H1 (cell line): ENCODE results near the gene HPD. TPM values are rescaled to one million over a fixed set of nuclear protein-coding genes. Genes with fewer than 3 reads are reported as not detected.

ENCODE experiments used
- CTCF ChIA-PET: fragments of 300-600 bp; sonication (Branson Sonifier 250); formaldehyde crosslinking; loops from one replicate; lab custom pipeline; 2021; ENCODE audit not compliant: partially characterized antibody; lab: Charles Lee
- POLR2A ChIA-PET: fragments of 300-600 bp; sonication (Branson Sonifier 250); formaldehyde crosslinking; loops from one replicate; lab custom pipeline; 2021; ENCODE audit warnings: inconsistent platforms; ENCODE audit not compliant: partially characterized antibody; lab: Charles Lee
- DNase-seq, 2 experiments: peaks; one replicate each; pipeline versions ENCODE4 v3.0.0 to v3.0.0-alpha.2; 2010 to 2022; ENCODE audit warnings: low spot score in 2 of 2, low read depth in 1 of 2, mixed read lengths in 1 of 2
- FAIRE-seq: peaks from 2 replicates; lab custom pipeline; 2011; peaks lifted over from hg19 to GRCh38; lab: Jason Lieb, UNC
- H2AFZ ChIP-seq: 2 replicates; pipeline ENCODE4 v1.8.1; 2012; ENCODE audit warnings: low read length, inconsistent platforms
- H2AK5ac ChIP-seq: 2 replicates; pipeline ENCODE4 v1.6.1; 2013; ENCODE audit warnings: low read depth, low read length
- H2BK120ac ChIP-seq: replicated peaks from 2 replicates; pipeline ENCODE3; 2013; ENCODE audit warnings: low read depth, low read length, inconsistent platforms
- H2BK12ac ChIP-seq: 2 replicates; pipeline ENCODE4 v1.6.1; 2013; ENCODE audit warnings: low read depth, low read length
- H2BK15ac ChIP-seq: 2 replicates; pipeline ENCODE4 v1.6.1; 2013; ENCODE audit warnings: low read length
- H2BK20ac ChIP-seq: 2 replicates; pipeline ENCODE4 v1.6.1; 2013; ENCODE audit warnings: low read length
- H2BK5ac ChIP-seq: 2 replicates; pipeline ENCODE4 v1.6.1; 2013; ENCODE audit warnings: low read depth, low read length
- H3K14ac ChIP-seq: 2 replicates; pipeline ENCODE4 v1.6.1; 2013; ENCODE audit warnings: inconsistent platforms; ENCODE audit not compliant: insufficient read length
- H3K18ac ChIP-seq: 2 replicates; pipeline ENCODE4 v1.6.1; 2013; ENCODE audit warnings: low read length; ENCODE audit errors: extremely low read depth
- H3K23ac ChIP-seq: 2 replicates; pipeline ENCODE4 v1.6.1; 2013; ENCODE audit warnings: inconsistent platforms; ENCODE audit not compliant: insufficient read length
- H3K23me2 ChIP-seq: 2 replicates; pipeline ENCODE4 v1.6.1; 2013; ENCODE audit warnings: low read depth, low read length
- H3K27ac ChIP-seq: 2 replicates; pipeline ENCODE4 v1.6.1; 2011; ENCODE audit warnings: low read depth, low read length, inconsistent platforms
- H3K27me3 ChIP-seq, 4 experiments: replicated peaks in 1 of 4; 1 replicate in 1 of 4; 2 replicates in 3 of 4; pipeline versions ENCODE4 v1.6.1 to v1.8.1; 2011 to 2013; ENCODE audit warnings: low read length in 3 of 4, mild to moderate bottlenecking in 3 of 4, inconsistent platforms in 2 of 4, mixed read lengths in 2 of 4, moderate library complexity in 1 of 4; ENCODE audit not compliant: control insufficient read depth in 3 of 4, insufficient read depth in 3 of 4; ENCODE audit errors: extremely low read depth in 1 of 4
- H3K36me3 ChIP-seq, 4 experiments: 2 replicates each; pipeline versions ENCODE4 v1.6.1 to v1.8.1; 2011 to 2013; ENCODE audit warnings: mild to moderate bottlenecking in 4 of 4, low read length in 3 of 4, moderate library complexity in 2 of 4, control low read depth in 1 of 4, inconsistent platforms in 1 of 4; ENCODE audit not compliant: insufficient read depth in 4 of 4, control insufficient read depth in 2 of 4
- H3K4ac ChIP-seq: replicated peaks from 2 replicates; pipeline ENCODE3; 2013; ENCODE audit warnings: low read length, low read depth, mixed read lengths, inconsistent platforms; ENCODE audit not compliant: insufficient read length
- H3K4me1 ChIP-seq, 4 experiments: replicated peaks in 1 of 4; 1 replicate in 1 of 4; 2 replicates in 3 of 4; pipeline versions ENCODE4 v1.6.1 to v1.8.1; 2011 to 2013; ENCODE audit warnings: low read length in 3 of 4, inconsistent platforms in 2 of 4, mixed read lengths in 1 of 4; ENCODE audit not compliant: insufficient read depth in 4 of 4, control insufficient read depth in 3 of 4
- H3K4me2 ChIP-seq, 2 experiments: 2 replicates each; pipeline versions ENCODE4 v1.6.1 to v1.8.1; 2011 to 2013; ENCODE audit warnings: low read depth in 2 of 2, low read length in 2 of 2, control low read depth in 1 of 2, inconsistent platforms in 1 of 2, mild to moderate bottlenecking in 1 of 2; ENCODE audit not compliant: insufficient read depth in 1 of 2
- H3K4me3 ChIP-seq, 4 experiments: fragments of 200-600, 300-600 bp in 1 of 4; sonication (generic), shearing (Covaris generic), sonication (Bioruptor Twin) in 1 of 4; 2 replicates each; pipeline versions ENCODE4 v1.5.1 to v1.8.1; 2011 to 2016; ENCODE audit warnings: low read length in 4 of 4, low read depth in 3 of 4, control low read depth in 2 of 4, inconsistent platforms in 2 of 4, mild to moderate bottlenecking in 2 of 4, mixed read lengths in 1 of 4, moderate library complexity in 1 of 4; ENCODE audit not compliant: insufficient read depth in 2 of 4; ENCODE audit errors: extremely low read depth in 1 of 4
- H3K56ac ChIP-seq: replicated peaks from 2 replicates; pipeline ENCODE3; 2013; ENCODE audit warnings: low read depth, mild to moderate bottlenecking, mixed read lengths, low read length, inconsistent platforms; ENCODE audit not compliant: insufficient read length
- H3K79me1 ChIP-seq: 2 replicates; pipeline ENCODE4 v1.6.1; 2013; ENCODE audit warnings: low read depth, low read length, control low read depth
- H3K79me2 ChIP-seq, 2 experiments: 2 replicates each; pipeline versions ENCODE4 v1.6.1 to v1.8.1; 2012 to 2013; ENCODE audit warnings: low read length in 2 of 2, mild to moderate bottlenecking in 2 of 2, inconsistent platforms in 1 of 2; ENCODE audit not compliant: insufficient read depth in 2 of 2, control insufficient read depth in 1 of 2
- H3K9ac ChIP-seq, 4 experiments: replicated peaks in 1 of 4; 1 replicate in 1 of 4; 2 replicates in 3 of 4; pipeline versions ENCODE4 v1.6.1 to v1.8.1; 2011 to 2013; ENCODE audit warnings: low read depth in 3 of 4, low read length in 3 of 4, control low read depth in 2 of 4, mild to moderate bottlenecking in 2 of 4, moderate library complexity in 2 of 4, inconsistent platforms in 1 of 4; ENCODE audit errors: extremely low read depth in 1 of 4
- H3K9me3 ChIP-seq, 2 experiments: 2 replicates each; pipeline versions ENCODE4 v1.6.1 to v1.8.1; 2012 to 2013; ENCODE audit warnings: mild to moderate bottlenecking in 2 of 2, moderate library complexity in 2 of 2, control low read depth in 1 of 2, inconsistent platforms in 1 of 2, low read depth in 1 of 2, low read length in 1 of 2, mixed read lengths in 1 of 2; ENCODE audit not compliant: insufficient read depth in 2 of 2
- H4K20me1 ChIP-seq, 2 experiments: replicated peaks in 1 of 2; 2 replicates each; pipeline versions ENCODE3 to v1.8.1; 2011 to 2013; ENCODE audit warnings: inconsistent platforms in 2 of 2, low read length in 2 of 2, mild to moderate bottlenecking in 1 of 2; ENCODE audit not compliant: insufficient read depth in 2 of 2, control insufficient read depth in 1 of 2
- H4K5ac ChIP-seq: 2 replicates; pipeline ENCODE4 v1.6.1; 2013; ENCODE audit warnings: low read length, low read depth, mixed read lengths, inconsistent platforms; ENCODE audit not compliant: insufficient read length
- H4K8ac ChIP-seq: 2 replicates; pipeline ENCODE4 v1.8.0; 2013; ENCODE audit warnings: mild to moderate bottlenecking, moderate library complexity, low read length, inconsistent platforms; ENCODE audit not compliant: insufficient read depth; ENCODE audit errors: extremely low read depth
- H4K91ac ChIP-seq: replicated peaks from 2 replicates; pipeline ENCODE3; 2013; ENCODE audit warnings: low read length, mixed read lengths, inconsistent platforms; ENCODE audit not compliant: insufficient read length
- BACH1 ChIP-seq: IDR thresholded peaks from 2 replicates; pipeline ENCODE4 v1.6.1; 2012; ENCODE audit warnings: low read length, improper control_type of control experiment
- EZH2 ChIP-seq: fragments of 200-600 bp; sonication (generic); IDR thresholded peaks from 2 replicates; pipeline ENCODE4 v1.7.1; 2012; ENCODE audit warnings: low read depth, mild to moderate bottlenecking, moderate library complexity, low read length, inconsistent platforms; ENCODE audit not compliant: severe bottlenecking
- HDAC2 ChIP-seq, 2 experiments: fragments of 300-600 bp in 1 of 2; sonication (generic) in 1 of 2; IDR thresholded peaks; 2 replicates each; pipeline ENCODE4 v1.6.1; 2011 to 2012; ENCODE audit warnings: low read depth in 2 of 2, low read length in 2 of 2, mild to moderate bottlenecking in 2 of 2, moderate library complexity in 2 of 2, borderline replicate concordance in 1 of 2, inconsistent platforms in 1 of 2
- KDM5A ChIP-seq: fragments of 200-600 bp; IDR thresholded peaks from 2 replicates; pipeline ENCODE4 v1.7.1; 2012; ENCODE audit warnings: mild to moderate bottlenecking, low read length, inconsistent platforms, mixed read lengths
- RBBP5 ChIP-seq: IDR thresholded peaks from 2 replicates; pipeline ENCODE4 v1.7.1; 2012; ENCODE audit warnings: low read depth, mild to moderate bottlenecking, inconsistent platforms, low read length, moderate library complexity, borderline replicate concordance
- TAF7 ChIP-seq: optimal IDR thresholded peaks from 2 replicates; pipeline ENCODE3; 2011; ENCODE audit warnings: low read depth, mild to moderate bottlenecking, inconsistent platforms, low read length, moderate library complexity, borderline replicate concordance
- TCF12 ChIP-seq: IDR thresholded peaks from 2 replicates; pipeline ENCODE4 v1.6.1; 2011; ENCODE audit warnings: low read depth, mild to moderate bottlenecking, low read length
- YY1 ChIP-seq: IDR thresholded peaks from 2 replicates; pipeline ENCODE4 v1.6.1; 2011; ENCODE audit warnings: low read depth, mild to moderate bottlenecking, low read length
- WGBS, 2 experiments: shearing (Covaris generic) in 1 of 2; methylation state at CpG; one replicate each; pipeline versions ENCODE4 v1.1.6 to v1.1.7; 2013 to 2015; ENCODE audit warnings: low lambda C conversion rate in 2 of 2, mixed read lengths in 2 of 2, inconsistent platforms in 1 of 2, low coverage in 1 of 2, missing lambda C conversion rate in 1 of 2; ENCODE audit not compliant: insufficient replicate concordance in 2 of 2, insufficient coverage in 1 of 2, insufficient read length in 1 of 2; ENCODE audit errors: extremely low coverage in 1 of 2, missing lambda C conversion rate in 1 of 2; 5-methylcytosine and 5-hydroxymethylcytosine counted together
- polyA plus RNA-seq, 7 experiments: library from polyadenylated mRNA; depleted of rRNA in 3 of 7; stranded (reverse) in 5 of 7; unstranded in 2 of 7; fragments of >200 nt in 5 of 7; fragments of 200-250 nt in 2 of 7; gene quantifications; 1 replicate in 5 of 7; 2 replicates in 1 of 7; 4 replicates in 1 of 7; pipeline versions ENCODE4 v1.2.1 to v1.2.3, GENCODE V29; 2011 to 2013; ENCODE audit warnings: missing spikeins in 2 of 7, mixed read lengths in 2 of 7
- total RNA-seq: library from RNA; stranded (reverse); fragmentation: NEBNext Ultra II Directional; extraction: Animal tissue kit (Norgen Biotek cat#: 25700); gene quantifications from 2 replicates; pipeline ENCODE4 v1.2.1, GENCODE V29; 2021
- TF ChIP-seq, protein P1 (sequence below): IDR thresholded peaks from 2 replicates; pipeline ENCODE4 v1.6.1; 2011; ENCODE audit warnings: low read length, improper control_type of control experiment

Gene HPD
- total and polyA plus RNA-seq, 2 of the 8 experiments (the other 6 are each of a cell fraction or from before 2014, with no cell fraction given): 0.48 to 0.56 TPM

DNA sequence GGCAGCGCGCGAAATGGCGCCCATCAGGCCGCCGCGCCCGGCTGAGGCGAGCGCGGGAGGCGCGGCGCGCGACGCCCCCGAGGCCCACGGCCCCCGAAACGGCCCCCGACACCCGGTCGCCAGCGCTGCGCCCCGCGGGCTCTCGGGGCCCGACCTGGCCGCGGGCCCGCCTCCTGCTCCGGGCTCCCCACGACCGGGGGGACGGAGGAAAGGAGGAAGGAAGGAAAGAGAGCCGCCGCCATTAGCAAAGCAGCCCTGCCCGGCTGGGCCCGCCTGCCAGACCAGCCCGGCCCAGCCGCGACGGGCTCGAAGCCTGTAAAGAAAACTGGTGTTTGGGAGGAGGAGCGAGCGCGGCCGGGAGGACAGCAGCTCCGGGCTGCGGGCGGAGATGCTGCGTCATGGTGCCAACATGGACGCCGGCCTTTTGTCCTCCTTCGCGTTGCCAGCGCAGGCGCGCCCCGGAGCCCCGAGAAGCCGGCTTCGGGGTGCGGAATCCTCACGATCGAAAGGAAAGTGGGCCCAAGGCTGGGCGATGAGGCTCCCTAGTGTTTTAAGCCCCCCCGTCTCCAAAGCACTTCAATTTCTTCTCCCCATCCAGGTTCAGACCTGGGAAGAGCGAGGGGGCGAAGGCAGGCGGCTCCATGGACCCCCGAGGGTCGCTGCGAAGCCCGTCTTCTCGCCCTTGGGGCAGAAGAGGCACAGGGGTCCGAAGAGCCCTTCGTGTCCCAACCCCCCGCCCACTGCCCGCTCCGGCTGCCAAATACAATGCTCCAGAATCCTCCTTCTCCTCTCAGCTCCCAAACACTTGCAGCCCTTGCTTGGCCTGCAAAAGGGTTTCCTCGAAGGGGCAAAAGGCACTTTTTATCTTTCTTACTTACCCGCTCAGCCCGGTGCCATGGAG lies 57.7 kb downstream of the HPD start:
- ChIA-PET CTCF (interaction anchor here (0.6 to 10.3 kb wide), 7 partner anchors 7 to 134 kb away, joined by 3 to 363 read pairs (median 6); partner anchors contain the start of genes PSMD9 and SETD1B), POLR2A (interaction anchor here (0.6 to 34.9 kb wide), 28 partner anchors 1 to 324 kb away, joined by 3 to 958 read pairs (median 3); partner anchors contain the start of genes CFAP251, ORAI1, PSMD9 and RHOF)
- Histone ChIP-seq H4K8ac (peak overlapping the region; percentile 100), H3K23me2 (peaks cover 29% of the 10 kb centered on the region), H3K9me3 (no peaks in the 10 kb centered on the region), H4K20me1 (peaks cover 7 to 12% of the 10 kb centered on the region in 2 experiments), H2BK5ac (peak overlapping the region; percentile 96), H3K9ac (peak overlapping the region; percentile 93 to 100 (median 98)), H3K23ac (no peak overlapping the region), H2BK120ac (peak overlapping the region; percentile 51), H3K4me1 (peaks cover 11 to 32% (median 22%) of the 10 kb centered on the region in 4 experiments), H2BK15ac (no peak overlapping the region), H3K79me1 (peaks cover 13% of the 10 kb centered on the region), H4K91ac (peak overlapping the region; percentile 75), H2BK12ac (peak overlapping the region; percentile 41; the same call in 1 of the 2 replicates), H3K56ac (peak overlapping the region; percentile 93), H2BK20ac (no peak overlapping the region), H2AFZ (no peak overlapping the region), H3K4ac (peak overlapping the region; percentile 95), H3K4me2 (peak overlapping the region; percentile 83 to 92), H3K18ac (peak overlapping the region; percentile 72), H3K27ac (peak overlapping the region; percentile 97), H3K27me3 (no peaks in the 10 kb centered on the region), H4K5ac (peak overlapping the region; percentile 81), H3K79me2 (peaks cover 0 to 44% of the 10 kb centered on the region in 2 experiments; a peak in 2 of 4 replicates), H3K4me3 (peak overlapping the region; percentile 70 to 88 (median 81)), H3K14ac (no peak overlapping the region), H3K36me3 (peaks cover 0 to 15% (median 1%) of the 10 kb centered on the region in 4 experiments; a peak in 3 of 8 replicates), H2AK5ac (peak overlapping the region; percentile 69; the same call in 1 of the 2 replicates)
- 3% methylated on average over 43 of the region's 86 CpGs; no CpG with 5 or more reads in 1 of the 2 experiments for WGBS, 2 experiments
- DNase-seq: no peak
- no peak for FAIRE-seq
- TF ChIP-seq TAF7 (peak; percentile 85), KDM5A (no peak), BACH1 (peak; percentile 86), YY1 (peak; percentile 94), HDAC2 (IDR thresholded peaks at IDR 0.05; ENCODE audit: borderline replicate concordance in 1 of 2, low read depth in 2 of 2, low read length in 2 of 2) (no peak), RBBP5 (no peak), TCF12 (no peak), EZH2 (no peak)
- TF ChIP-seq, protein P1, sequence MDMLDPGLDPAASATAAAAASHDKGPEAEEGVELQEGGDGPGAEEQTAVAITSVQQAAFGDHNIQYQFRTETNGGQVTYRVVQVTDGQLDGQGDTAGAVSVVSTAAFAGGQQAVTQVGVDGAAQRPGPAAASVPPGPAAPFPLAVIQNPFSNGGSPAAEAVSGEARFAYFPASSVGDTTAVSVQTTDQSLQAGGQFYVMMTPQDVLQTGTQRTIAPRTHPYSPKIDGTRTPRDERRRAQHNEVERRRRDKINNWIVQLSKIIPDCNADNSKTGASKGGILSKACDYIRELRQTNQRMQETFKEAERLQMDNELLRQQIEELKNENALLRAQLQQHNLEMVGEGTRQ: no peak
